ENCODE measurements around the gene LGMN.

LGMN gene

GRCh38 chr14:92673601-92674150 lies 74.8 kb downstream of the LGMN start:
- Mint-ChIP-seq H3K4me3 (no peak overlapping the region), H3K27me3 (peaks cover 3% of the 10 kb centered on the region), H3K4me1 (peaks cover 95% of the 10 kb centered on the region), H3K9me3 (peaks cover 4% of the 10 kb centered on the region), H3K36me3 (ENCODE audit: low read depth) (peaks cover 75% of the 10 kb centered on the region), H3K27ac (peak overlapping the region; percentile 53)
- ATAC-seq (no peak), DNase-seq (no peak)

- Mint-ChIP-seq H3K4me3 (peak overlapping the region; percentile 25), H3K27me3 (no peaks in the 10 kb centered on the region), H3K27ac (peak overlapping the region; percentile 79), H3K36me3 (ENCODE audit: low read depth) (peaks cover 73% of the 10 kb centered on the region), H3K9me3 (no peaks in the 10 kb centered on the region), H3K4me1 (peaks cover 96% of the 10 kb centered on the region)
- peak; percentile 48 for DNase-seq
- ATAC-seq, result peak; percentile 82
Measured at GRCh38 chr14:92670643-92671366, 77.6 kb downstream of the LGMN start.

- H3K4me3 Mint-ChIP-seq, result peak overlapping the region; percentile 21
- no peaks in the 10 kb centered on the region for H3K9me3 Mint-ChIP-seq
- DNase-seq (no peak), ATAC-seq (no peak)
- peak overlapping the region; percentile 79 for H3K27ac Mint-ChIP-seq
- peaks cover 74% of the 10 kb centered on the region for H3K36me3 Mint-ChIP-seq (ENCODE audit: low read depth)
- no peaks in the 10 kb centered on the region for H3K27me3 Mint-ChIP-seq
- H3K4me1 Mint-ChIP-seq, result peaks cover 95% of the 10 kb centered on the region
Measured at GRCh38 chr14:92670160-92670559, 78.3 kb downstream of the LGMN start.

DNA sequence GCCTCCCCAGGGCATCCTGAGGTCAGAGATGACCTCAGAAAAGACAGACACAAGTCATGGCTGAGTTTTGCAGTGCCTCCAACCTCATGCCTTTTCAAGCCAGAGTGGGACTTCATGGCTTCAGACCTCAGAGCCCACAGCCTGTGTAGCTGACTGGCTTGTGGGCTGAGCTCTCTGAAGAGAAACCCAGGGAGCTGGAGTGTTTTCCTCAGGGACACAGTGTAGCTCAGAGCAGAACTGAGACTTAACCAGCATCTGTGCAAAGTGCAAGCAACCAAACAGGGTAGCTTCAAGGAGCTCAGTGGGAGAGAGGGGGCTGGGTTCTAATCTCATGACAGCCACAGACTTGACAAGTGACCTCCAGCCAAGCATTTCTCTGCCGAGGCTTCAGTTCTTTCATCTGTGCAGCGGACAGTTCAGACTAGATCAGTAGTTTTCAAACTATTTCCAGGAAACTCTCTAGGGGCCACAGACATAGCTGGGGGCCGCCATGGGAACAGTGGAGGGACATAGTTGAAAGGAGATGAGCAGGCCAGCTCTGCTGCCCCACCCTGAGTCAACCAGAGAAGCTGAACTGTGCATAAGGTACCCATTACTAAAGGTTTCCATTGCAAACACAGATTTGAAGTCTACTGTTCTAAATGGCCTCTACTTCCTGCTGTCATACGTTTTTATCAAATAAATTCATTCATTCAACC lies 80.0 kb downstream of the LGMN start:
- Mint-ChIP-seq H3K36me3 (ENCODE audit: low read depth) (peaks cover 71% of the 10 kb centered on the region), H3K4me1 (peaks cover 89% of the 10 kb centered on the region), H3K4me3 (peak overlapping the region; percentile 12), H3K9me3 (no peaks in the 10 kb centered on the region), H3K27me3 (no peaks in the 10 kb centered on the region), H3K27ac (peak overlapping the region; percentile 89)
- peak; percentile 83 for ATAC-seq
- DNase-seq, result peak; percentile 55

GRCh38 chr14:92666251-92666650 lies 82.2 kb downstream of the LGMN start:
- Mint-ChIP-seq H3K36me3 (ENCODE audit: low read depth) (peaks cover 80% of the 10 kb centered on the region), H3K9me3 (no peaks in the 10 kb centered on the region), H3K27me3 (no peaks in the 10 kb centered on the region), H3K27ac (peak overlapping the region; percentile 79), H3K4me1 (peaks cover 91% of the 10 kb centered on the region), H3K4me3 (peak overlapping the region; percentile 9)
- ATAC-seq, result no peak
- DNase-seq, result no peak

DNA sequence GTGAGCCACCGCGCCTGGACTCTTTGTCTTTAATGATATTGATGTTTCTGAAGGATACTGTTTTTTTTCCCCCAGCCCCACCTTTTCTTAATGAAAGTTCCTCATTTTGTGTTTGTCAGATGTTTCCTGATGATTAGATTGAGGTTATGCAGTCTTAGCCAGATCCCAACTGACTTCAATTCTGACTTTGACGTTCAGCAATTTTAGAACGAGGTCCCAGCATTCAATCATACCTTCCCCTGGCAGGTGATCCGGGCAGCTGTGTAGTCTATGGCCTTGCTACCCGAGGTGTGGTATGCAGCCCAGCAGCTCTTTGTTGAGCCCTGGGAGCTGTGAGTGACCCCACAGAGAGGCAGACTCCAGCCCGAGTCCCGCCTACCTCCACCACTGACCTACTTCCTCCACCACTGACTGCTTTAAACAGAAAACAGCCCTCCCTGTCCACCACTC lies 82.7 kb downstream of the LGMN start:
- H3K4me3 Mint-ChIP-seq, result peak overlapping the region; percentile 9
- ATAC-seq, result no peak
- DNase-seq, result no peak
- peaks cover 82% of the 10 kb centered on the region for H3K36me3 Mint-ChIP-seq (ENCODE audit: low read depth)
- no peaks in the 10 kb centered on the region for H3K27me3 Mint-ChIP-seq
- H3K4me1 Mint-ChIP-seq, result peaks cover 91% of the 10 kb centered on the region
- H3K9me3 Mint-ChIP-seq, result no peaks in the 10 kb centered on the region
- H3K27ac Mint-ChIP-seq, result peak overlapping the region; percentile 79

DNA sequence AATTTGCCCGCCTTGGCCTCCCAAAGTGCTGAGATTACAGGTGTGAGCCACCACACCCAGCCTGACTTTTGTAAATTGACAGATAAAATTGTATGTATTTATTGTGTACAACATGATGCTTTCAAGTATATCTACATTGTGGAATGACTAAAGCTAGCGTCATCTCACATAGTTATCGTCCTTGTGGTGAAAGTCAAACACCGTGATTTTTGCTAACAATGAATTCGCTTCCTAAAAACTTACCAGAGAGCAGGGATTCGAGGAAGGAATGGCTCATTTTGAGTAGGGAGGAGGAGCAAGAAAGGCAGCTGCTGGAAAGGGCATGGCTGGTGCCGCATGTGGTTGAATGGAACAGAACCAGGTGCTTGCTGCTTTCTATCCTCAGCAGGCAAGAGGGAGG lies 85.4 kb downstream of the LGMN start:
- Mint-ChIP-seq H3K4me1 (peaks cover 91% of the 10 kb centered on the region), H3K27ac (peak overlapping the region; percentile 69), H3K36me3 (ENCODE audit: low read depth) (peaks cover 85% of the 10 kb centered on the region)

GRCh38 chr14:92660571-92660970 lies 87.9 kb downstream of the LGMN start:
- Mint-ChIP-seq H3K27ac (peak overlapping the region; percentile 56), H3K27me3 (no peaks in the 10 kb centered on the region)

More for the DNA sequence above, 85.4 kb downstream of the LGMN start:
- DNase-seq, result no peak
- no peak overlapping the region for H3K4me3 Mint-ChIP-seq
- no peaks in the 10 kb centered on the region for H3K27me3 Mint-ChIP-seq
- no peak for ATAC-seq
- H3K9me3 Mint-ChIP-seq, result no peaks in the 10 kb centered on the region

DNA sequence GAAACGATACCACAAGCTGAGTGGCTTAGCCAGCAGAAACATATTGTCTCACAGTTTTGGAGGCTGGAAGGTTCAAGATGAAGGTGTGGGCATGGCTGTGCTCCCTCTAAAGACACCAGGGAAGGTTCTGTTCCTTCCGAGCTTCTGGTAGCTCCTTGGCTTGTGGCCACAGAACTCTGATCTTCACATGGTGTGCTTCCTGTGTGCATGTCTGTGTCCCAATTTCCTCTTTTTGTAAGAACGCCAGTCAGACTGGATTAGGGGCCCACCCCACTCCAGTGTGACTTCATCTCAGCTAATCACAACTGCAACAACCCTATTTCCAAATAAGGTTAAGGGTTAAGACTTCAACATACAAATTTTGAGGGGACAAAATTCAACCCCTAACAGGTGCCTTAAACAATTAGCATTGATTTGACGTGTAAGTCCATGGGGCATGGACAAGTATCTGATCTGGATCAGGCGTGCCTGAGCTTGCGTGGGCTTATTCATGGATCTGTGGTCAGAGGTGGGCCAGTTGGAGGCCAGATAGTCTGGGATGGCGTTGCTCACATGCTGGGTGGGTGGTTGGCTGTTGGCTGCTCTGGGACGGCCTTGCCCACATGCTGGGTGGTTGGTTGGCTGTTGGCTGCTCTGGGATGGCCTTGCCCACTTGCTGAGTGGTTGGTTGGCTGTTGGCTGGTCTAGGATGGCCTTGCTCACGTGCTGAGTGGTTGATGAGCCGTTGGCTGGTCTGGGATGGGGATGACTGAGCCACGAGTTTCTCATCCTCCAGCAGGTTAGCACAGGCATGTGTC lies 88.5 kb downstream of the LGMN start:
- DNase-seq (no peak), ATAC-seq (no peak)
- H3K27ac Mint-ChIP-seq, result peak overlapping the region; percentile 56
- peaks cover 91% of the 10 kb centered on the region for H3K4me1 Mint-ChIP-seq
- H3K4me3 Mint-ChIP-seq, result no peak overlapping the region
- no peaks in the 10 kb centered on the region for H3K27me3 Mint-ChIP-seq
- H3K9me3 Mint-ChIP-seq, result no peaks in the 10 kb centered on the region
- peaks cover 82% of the 10 kb centered on the region for H3K36me3 Mint-ChIP-seq (ENCODE audit: low read depth)

More at GRCh38 chr14:92660571-92660970, 87.9 kb downstream of the LGMN start:
- no peak for ATAC-seq
- H3K36me3 Mint-ChIP-seq (ENCODE audit: low read depth), result peaks cover 81% of the 10 kb centered on the region
- H3K4me1 Mint-ChIP-seq, result peaks cover 90% of the 10 kb centered on the region
- DNase-seq, result no peak
- no peaks in the 10 kb centered on the region for H3K9me3 Mint-ChIP-seq
- no peak overlapping the region for H3K4me3 Mint-ChIP-seq

DNA sequence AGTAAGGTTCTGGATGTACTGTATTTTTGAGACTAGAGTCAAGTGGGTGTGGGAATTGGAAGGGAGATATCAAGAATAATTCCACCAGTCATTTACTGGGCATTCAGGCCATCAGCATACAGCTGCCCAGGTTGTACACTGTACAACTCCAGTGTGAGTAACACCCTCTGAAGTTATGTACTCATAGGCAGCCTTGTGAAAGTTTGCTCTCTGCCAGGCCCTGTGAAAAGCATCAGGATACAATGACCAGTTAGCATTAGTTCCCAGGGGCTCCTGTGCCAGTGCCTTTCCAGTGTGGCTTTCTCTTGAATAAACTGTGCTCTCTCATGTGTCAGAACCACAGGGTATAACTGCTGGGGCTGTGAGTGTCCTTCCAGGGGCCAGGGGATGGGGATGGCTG lies 89.7 kb downstream of the LGMN start:
- no peaks in the 10 kb centered on the region for H3K9me3 Mint-ChIP-seq
- H3K4me1 Mint-ChIP-seq, result peaks cover 90% of the 10 kb centered on the region
- H3K4me3 Mint-ChIP-seq, result no peak overlapping the region
- ATAC-seq (no peak), DNase-seq (no peak)
- H3K27ac Mint-ChIP-seq, result peak overlapping the region; percentile 82
- H3K36me3 Mint-ChIP-seq (ENCODE audit: low read depth), result peaks cover 81% of the 10 kb centered on the region
- H3K27me3 Mint-ChIP-seq, result no peaks in the 10 kb centered on the region

DNA sequence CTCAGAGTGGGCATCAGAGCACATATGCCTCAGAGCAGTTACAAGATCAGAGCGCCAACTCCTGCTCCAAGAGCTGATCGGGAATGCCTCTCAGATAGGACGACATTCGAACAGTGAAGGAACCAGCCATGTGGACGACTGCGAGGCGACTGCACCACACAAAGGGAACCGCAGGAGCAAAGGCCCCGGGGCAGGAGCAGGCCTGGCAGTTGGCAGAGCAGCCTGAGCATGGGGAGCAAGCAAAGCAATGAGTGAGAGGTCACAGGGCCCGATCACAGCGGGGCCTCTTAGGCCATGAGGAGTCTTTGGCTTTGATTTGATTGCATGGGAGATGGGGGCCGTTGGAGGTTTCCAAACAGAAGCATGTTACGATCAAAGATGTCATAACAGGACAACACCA lies 90.3 kb downstream of the LGMN start:
- Mint-ChIP-seq H3K4me3 (no peak overlapping the region), H3K4me1 (peaks cover 93% of the 10 kb centered on the region), H3K27ac (peak overlapping the region; percentile 82), H3K9me3 (no peaks in the 10 kb centered on the region), H3K36me3 (ENCODE audit: low read depth) (peaks cover 83% of the 10 kb centered on the region), H3K27me3 (no peaks in the 10 kb centered on the region)
- ATAC-seq (no peak), DNase-seq (no peak)

DNA sequence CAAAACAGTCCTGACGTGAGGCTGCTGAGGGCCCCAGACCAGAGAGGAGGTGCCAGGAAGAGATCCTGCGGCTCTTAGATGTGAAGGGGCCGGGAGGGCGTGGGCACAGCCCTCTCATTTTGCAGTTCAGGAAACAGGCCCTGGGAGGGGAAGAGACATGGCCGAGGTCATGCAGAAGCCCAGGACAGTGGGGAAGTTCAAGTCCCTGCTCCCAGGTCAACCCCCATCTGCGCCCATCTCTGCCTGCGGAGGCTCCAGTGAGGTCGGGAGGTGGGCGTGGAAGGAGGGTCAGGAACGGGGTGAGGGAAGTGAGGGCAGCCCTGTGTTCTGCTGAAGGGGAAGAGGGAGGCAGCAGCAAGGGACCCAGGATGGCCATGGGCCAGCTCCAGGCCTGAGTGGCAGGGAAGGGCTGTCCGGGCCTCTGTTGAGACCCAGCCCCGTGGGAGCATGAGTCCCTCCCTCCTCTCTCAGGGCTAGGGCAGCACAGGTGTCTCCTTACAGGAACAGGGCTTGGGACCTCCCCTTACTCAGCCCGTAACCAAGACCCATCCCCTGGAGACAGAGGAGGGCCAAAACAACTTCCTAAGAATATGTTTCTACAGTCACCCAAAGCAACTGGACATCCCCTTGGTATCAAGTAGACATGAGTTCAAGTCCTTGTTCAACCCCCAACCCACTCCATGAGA lies 90.8 kb downstream of the LGMN start:
- no peak for ATAC-seq
- Mint-ChIP-seq H3K4me3 (peak overlapping the region; percentile 99), H3K4me1 (peaks cover 90% of the 10 kb centered on the region), H3K27ac (peak overlapping the region; percentile 82), H3K36me3 (ENCODE audit: low read depth) (peaks cover 82% of the 10 kb centered on the region), H3K9me3 (no peaks in the 10 kb centered on the region), H3K27me3 (no peaks in the 10 kb centered on the region)
- no peak for DNase-seq

GRCh38 chr14:92656306-92657081 lies 91.9 kb downstream of the LGMN start:
- ATAC-seq (no peak), DNase-seq (no peak)
- peaks cover 77% of the 10 kb centered on the region for H3K36me3 Mint-ChIP-seq (ENCODE audit: low read depth)
- peaks cover 84% of the 10 kb centered on the region for H3K4me1 Mint-ChIP-seq
- H3K4me3 Mint-ChIP-seq, result peak overlapping the region; percentile 99
- H3K27me3 Mint-ChIP-seq, result no peaks in the 10 kb centered on the region
- H3K9me3 Mint-ChIP-seq, result no peaks in the 10 kb centered on the region
- peak overlapping the region; percentile 82 for H3K27ac Mint-ChIP-seq

All from activated naive CD8-positive, alpha-beta T cell treated with anti-CD3 and anti-CD28 coated beads, Interleukin-2, amount 50 U/mL, for 24 hours (primary cell).